ENCODE results near the gene ASXL2. TPM values are rescaled to one million over a fixed set of nuclear protein-coding genes. Genes with fewer than 3 reads are reported as not detected.

Gene ASXL2
- total RNA-seq, 1 experiment from 2014 or later: 32.7 TPM

GRCh38 chr2:25720575-25720974 lies 157.7 kb downstream of the ASXL2 start:
- H2AFZ ChIP-seq (ENCODE audit: low read length): no peak overlapping the region
- H3K36me3 Mint-ChIP-seq (ENCODE audit: insufficient read depth in 1 of 3, low read depth in 3 of 3): no peaks in the 10 kb centered on the region; a peak in 1 of 7 replicates
- H3K56ac ChIP-seq (ENCODE audit: insufficient read length, low read depth, low read length): no peak overlapping the region
- no peak overlapping the region for H3K23ac ChIP-seq (ENCODE audit: insufficient read length, low read depth, low read length)
- H3T11ph ChIP-seq (ENCODE audit: low read length): no peak overlapping the region
- H3K4me1 Mint-ChIP-seq: peaks cover 5 to 8% of the 10 kb centered on the region in 2 experiments; a peak in 3 of 4 replicates
- no peak overlapping the region for H3K18ac ChIP-seq (ENCODE audit: insufficient read length, low read depth, low read length)
- no peak overlapping the region for H4K91ac ChIP-seq (ENCODE audit: insufficient read length, low read depth, low read length)
- no peak overlapping the region for H3K27ac Mint-ChIP-seq
- no peaks in the 10 kb centered on the region for H4K20me1 ChIP-seq (ENCODE audit: control insufficient read depth, insufficient read depth, insufficient read length)
- H3K9me3 ChIP-seq (ENCODE audit: control insufficient read depth, low read depth, low read length): no peaks in the 10 kb centered on the region
- no peak overlapping the region for H2BK15ac ChIP-seq (ENCODE audit: low read depth, low read length)
- H3K14ac ChIP-seq (ENCODE audit: insufficient read depth, low read length): no peak overlapping the region
- no peaks in the 10 kb centered on the region for H3K79me1 ChIP-seq (ENCODE audit: insufficient read depth, low read depth, low read length, poor library complexity, severe bottlenecking)
- H3K27me3 Mint-ChIP-seq (ENCODE audit: low read depth): no peaks in the 10 kb centered on the region; the same call in 1 of the 2 replicates
- no peak overlapping the region for H3K4ac ChIP-seq (ENCODE audit: low read depth, low read length)
- no peak overlapping the region for H3K27ac ChIP-seq (ENCODE audit: insufficient read length, low read depth, low read length)
- H3K4me3 Mint-ChIP-seq: no peak overlapping the region
- H2AK5ac ChIP-seq (ENCODE audit: insufficient read length, low read length): no peak overlapping the region
- H3K23me2 ChIP-seq (ENCODE audit: insufficient read length, low read depth, low read length, poor library complexity, severe bottlenecking): no peaks in the 10 kb centered on the region
- no peaks in the 10 kb centered on the region for H3K4me1 ChIP-seq (ENCODE audit: insufficient read depth, low read length)
- H3K27me3 ChIP-seq (ENCODE audit: insufficient read depth, low read length): no peaks in the 10 kb centered on the region
- no peak overlapping the region for H4K8ac ChIP-seq (replicated peaks; ENCODE audit: insufficient read length, low read depth, low read length)
- no peak overlapping the region for H3K4me2 ChIP-seq (ENCODE audit: insufficient read depth, insufficient read length, low read length)
- no peaks in the 10 kb centered on the region for H3K79me2 ChIP-seq (ENCODE audit: insufficient read depth, low read length)
- peaks cover 0 to 5% of the 10 kb centered on the region in 2 experiments; a peak in 2 of 5 replicates for H3K9me3 Mint-ChIP-seq
- no peak for DNase-seq
- H2BK12ac ChIP-seq (ENCODE audit: insufficient read length, low read depth, low read length): no peak overlapping the region
- H4K5ac ChIP-seq (ENCODE audit: insufficient read length, low read depth, low read length): no peak overlapping the region
- TF ChIP-seq CTCF (conservative IDR thresholded peaks at IDR 0.05): no peak
- no CpG with 5 or more reads among the region's 1 CpG for WGBS (ENCODE audit: extremely low coverage, insufficient read length, low lambda C conversion rate)
- H3K9ac ChIP-seq (ENCODE audit: extremely low read depth, insufficient read length, low read length): no peak overlapping the region
- no peak overlapping the region for H2BK5ac ChIP-seq (ENCODE audit: insufficient read length, low read length)
- H2BK120ac ChIP-seq (ENCODE audit: low read depth, low read length, poor library complexity, severe bottlenecking): no peak overlapping the region
- H2BK20ac ChIP-seq (ENCODE audit: low read depth, low read length, poor library complexity, severe bottlenecking): no peak overlapping the region
